GM18951 (cell line): ENCODE data around the gene SYCP3.

ENCODE experiments used
- POLR2A ChIP-seq: IDR thresholded peaks from 4 replicates; pipeline ENCODE4 v1.6.1; 2011; ENCODE audit warnings: mild to moderate bottlenecking; ENCODE audit not compliant: insufficient read length, insufficient read depth; ENCODE audit errors: extremely low read depth
- in situ Hi-C: fragments of 300-500 bp; cut with MboI; formaldehyde crosslinking; loops from one replicate; pipeline ENCODE4 v1.12.0; 2022; ENCODE audit warnings: low sequenced_read_pairs, mixed read lengths, inconsistent platforms; ENCODE audit not compliant: unreplicated experiment

SYCP3 gene

DNA sequence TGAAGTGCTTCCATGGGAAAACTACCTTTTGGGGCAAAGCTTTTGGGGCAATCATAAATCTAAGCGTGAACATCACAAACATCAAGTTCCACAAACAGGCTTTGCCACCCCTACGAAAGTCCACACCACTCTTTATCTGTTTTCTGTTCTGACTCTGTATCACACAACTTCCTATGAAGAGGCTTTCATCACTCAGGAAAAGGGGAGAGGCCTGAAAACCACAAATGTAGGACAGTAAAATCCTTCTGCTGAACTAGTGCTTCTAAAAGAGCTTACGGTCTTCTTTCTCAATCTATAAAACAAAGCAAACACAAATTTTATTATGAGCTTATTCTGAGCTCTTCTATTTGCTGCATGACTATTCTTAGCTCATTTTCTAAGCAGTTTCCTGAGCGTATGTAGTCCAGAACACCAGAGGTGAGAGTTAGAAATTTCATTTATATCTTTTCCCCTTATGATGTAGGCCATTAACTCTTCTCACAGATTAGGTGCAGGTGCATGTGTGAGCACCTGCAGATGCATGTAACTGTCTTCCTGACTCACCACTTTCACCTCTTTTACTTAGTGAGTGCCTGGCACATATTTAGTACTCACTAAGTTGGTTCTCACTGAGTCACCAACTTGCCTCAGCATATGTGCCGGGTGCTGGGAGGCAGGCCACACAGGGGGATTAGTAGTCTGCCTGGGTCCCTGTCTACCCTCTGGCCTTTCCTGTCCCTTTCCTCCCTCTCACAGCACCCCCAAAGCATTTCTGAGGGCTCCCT, 32.9 kb upstream of the SYCP3 start:
- TF ChIP-seq POLR2A = no peak
- in situ Hi-C loops = loop anchor here (10.0 kb wide), 1 partner anchor 63 kb away; the partner anchor contains the start of gene GNPTAB

DNA sequence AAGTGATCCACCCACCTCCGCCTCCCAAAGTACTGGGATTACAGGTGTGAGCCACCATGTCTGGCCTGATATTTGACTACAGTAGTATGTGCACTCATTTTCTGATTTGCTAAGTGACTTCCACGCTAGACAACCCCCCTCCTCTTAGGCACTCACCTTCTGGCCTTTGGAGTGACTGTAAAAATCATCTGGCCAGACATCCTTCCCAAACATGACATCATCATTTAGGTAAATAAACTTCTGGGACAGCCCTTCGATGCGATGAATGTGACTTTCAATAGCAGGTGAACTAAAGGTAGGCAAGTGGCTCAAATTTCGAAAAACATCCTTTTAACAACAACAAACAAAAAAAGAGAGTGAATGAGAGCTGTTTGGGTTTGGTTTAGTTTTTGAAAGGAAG, 30.6 kb upstream of the SYCP3 start:
- in situ Hi-C loops = loop anchor here (10.0 kb wide), 2 partner anchors 65 to 355 kb away; partner anchors contain the start of gene GNPTAB

DNA sequence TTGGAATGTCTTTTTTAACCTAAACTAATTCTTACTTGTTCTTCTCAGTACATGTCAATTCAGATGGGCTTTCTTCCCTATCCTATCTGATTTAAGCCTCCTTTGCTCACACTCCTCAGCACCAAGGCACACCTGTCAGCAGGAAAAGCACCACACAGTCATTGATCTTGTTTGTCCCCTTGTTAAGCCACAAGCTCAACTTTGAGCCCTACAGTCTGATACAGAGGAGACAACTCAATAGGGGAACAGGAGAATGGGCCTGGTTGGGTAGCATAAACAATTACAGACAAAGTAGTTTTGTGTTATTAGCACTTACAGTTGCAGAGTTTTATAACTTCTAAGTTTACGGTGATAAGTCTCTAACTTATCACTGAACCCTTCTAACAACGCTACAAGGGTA, 29.5 kb upstream of the SYCP3 start:
- in situ Hi-C loops = loop anchor here (10.0 kb wide), 1 partner anchor 354 kb away; no protein-coding TSS in a partner anchor
- TF ChIP-seq POLR2A = no peak

More for the DNA sequence above, 30.6 kb upstream of the SYCP3 start:
- TF ChIP-seq POLR2A = no peak

DNA sequence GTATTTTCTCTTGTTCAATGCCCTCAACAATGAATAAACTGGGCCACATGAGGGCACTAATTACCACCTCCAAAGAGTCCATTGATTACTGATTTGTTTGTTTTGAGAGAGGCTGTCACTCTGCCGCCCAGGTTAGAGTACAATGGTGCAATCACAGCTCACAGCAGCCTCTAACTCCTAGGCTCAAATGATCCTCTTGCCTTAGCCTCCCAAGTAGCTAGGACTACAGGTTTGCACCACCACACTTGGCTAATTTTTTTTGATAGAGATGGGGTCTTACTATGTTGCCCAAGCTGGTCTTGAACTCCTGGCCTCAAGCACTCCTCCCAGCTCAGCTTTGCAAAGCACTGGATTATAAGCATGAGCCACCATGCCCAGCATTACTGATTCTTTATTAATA, 28.3 kb upstream of the SYCP3 start:
- in situ Hi-C loops = loop anchor here (10.0 kb wide), 1 partner anchor 353 kb away; no protein-coding TSS in a partner anchor
- no peak for TF ChIP-seq POLR2A

DNA sequence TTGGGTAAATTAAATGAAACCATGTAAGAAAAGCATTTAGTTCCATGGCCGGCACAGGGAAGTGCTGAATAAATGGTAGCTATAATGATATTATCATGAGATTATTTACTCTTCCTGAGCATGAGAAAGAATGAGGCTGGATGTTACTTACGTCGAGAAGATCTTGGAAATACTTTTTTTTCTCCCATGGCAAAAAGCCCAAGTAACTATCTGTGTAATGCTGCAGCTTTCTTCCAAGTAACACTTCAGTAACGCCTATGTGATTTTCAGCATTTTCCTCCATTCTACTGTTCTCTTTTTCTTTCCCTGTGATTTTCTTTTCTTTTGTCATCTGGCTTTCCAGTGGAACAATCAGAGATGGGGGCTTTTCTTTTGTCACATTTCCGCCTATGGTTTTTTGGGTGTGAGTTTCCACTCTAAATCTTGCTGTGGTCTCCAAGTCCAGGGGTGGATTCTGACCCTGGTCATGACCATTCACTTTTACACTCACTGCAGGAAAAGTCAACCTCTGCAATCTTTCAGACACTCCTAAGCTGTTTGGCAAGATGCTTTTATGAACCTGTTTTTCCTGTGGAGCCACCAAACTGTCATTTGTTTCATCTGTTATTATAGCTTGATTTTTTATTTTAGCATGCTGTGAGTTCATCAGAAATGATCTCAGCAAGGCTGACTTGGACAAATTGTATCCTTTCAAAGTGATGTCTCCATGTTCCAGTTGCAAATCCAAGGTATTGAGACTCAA, 25.0 kb upstream of the SYCP3 start:
- TF ChIP-seq POLR2A = no peak
- in situ Hi-C loops = loop anchor here (10.0 kb wide), 1 partner anchor 349 kb away; no protein-coding TSS in a partner anchor

DNA sequence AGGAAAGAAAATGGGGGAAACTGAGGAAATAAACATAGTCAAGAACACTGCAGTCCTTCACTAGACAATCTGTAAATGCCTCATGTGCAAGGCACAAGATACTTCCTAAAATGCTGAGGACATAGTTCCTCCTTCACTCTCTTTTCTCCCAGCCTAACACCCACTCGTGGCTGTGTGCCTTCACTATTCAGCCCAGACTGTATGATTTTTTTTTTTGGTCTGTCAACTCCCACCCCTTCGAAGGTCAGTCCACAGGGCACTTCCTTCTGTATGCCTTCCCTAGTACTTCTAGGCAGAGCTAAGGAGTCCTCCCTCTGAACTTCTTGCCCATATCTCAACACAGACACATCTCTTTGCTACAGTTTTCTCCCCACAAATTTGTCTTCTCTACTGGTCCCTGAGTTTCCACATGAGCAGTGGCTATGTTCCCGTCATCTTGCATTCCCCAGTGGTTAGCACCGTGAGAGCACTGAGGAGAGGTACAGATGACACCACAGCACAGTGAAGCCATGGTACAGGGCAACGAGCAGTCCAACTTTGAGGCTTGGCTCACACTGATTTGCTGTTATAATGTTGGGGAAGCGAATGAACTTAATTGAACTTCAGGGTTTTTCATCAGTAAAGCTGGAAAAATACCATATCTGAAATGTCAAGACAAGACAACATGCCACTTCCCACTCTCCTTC, 24.1 kb upstream of the SYCP3 start:
- no peak for TF ChIP-seq POLR2A
- in situ Hi-C loops = loop anchor here (10.0 kb wide), 1 partner anchor 349 kb away; no protein-coding TSS in a partner anchor

DNA sequence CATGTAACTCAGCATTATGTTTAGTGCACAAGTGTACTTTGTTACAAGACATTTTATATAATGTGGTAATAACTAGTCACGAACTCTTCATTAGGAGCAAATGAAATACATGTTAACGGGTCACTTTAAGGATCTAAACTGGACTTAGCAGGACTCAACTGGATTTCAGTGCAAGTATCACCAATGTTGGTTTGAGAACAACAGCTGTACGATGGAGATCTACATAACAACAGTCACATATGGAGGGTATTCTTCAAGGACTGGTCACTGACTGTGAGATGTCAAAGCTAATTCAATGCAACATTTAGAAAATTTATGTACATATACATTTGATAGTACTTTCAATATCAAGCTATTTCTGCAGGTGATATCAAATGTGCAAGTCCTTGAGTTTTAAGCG, 22.5 kb upstream of the SYCP3 start:
- no peak for TF ChIP-seq POLR2A
- in situ Hi-C loops = loop anchor here (10.0 kb wide), 1 partner anchor 347 kb away; no protein-coding TSS in a partner anchor

DNA sequence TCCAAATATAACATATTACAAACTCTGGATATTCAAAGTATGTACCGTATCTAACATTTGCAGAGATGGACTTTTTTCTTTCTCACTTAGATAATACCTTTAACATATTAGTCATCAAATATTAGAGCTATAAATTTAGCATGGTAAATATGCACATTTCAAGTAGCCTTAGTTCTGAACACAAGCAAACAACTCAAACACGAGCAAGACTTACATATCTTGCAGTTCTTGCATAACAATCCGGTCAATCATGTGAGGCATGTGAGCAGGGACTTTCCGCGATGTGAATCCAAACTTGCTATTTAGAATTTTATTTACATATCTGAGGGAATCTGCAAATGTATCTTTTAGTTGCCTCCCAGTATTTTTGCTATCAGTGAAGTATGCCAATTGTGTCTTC, 22.1 kb upstream of the SYCP3 start:
- in situ Hi-C loops = loop anchor here (10.0 kb wide), 1 partner anchor 347 kb away; no protein-coding TSS in a partner anchor
- TF ChIP-seq POLR2A = no peak

DNA sequence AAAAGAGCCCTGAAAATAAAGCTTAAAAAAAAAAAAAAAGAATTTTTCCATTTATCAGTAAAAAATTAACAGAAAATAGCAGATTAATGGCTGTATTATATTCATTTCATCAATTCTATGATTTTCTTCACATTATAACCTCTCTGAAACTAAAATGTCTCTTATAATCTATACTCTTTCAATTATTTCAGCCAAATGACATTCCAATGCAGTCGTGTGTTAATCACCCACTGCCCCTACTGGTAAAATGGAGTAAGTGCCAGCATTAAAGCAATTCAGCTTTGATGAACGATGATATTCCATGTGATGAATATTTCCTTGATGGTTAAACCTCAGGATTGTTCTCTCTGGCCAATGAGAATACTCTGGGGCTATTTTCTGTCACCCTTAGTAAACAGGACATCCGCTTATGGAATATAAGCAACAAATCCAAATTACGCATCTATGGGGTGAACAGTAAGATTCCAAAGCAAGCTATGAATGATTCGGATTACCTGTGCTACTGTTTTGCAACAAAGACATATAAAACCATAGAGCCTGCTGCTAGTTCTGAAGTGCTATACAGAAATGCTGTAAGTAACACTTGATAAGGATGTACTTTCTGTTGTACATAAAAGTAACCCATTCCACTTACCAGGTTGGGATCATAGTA, 20.3 kb upstream of the SYCP3 start:
- in situ Hi-C loops = loop anchor here (10.0 kb wide), 1 partner anchor 345 kb away; no protein-coding TSS in a partner anchor
- TF ChIP-seq POLR2A = no peak

DNA sequence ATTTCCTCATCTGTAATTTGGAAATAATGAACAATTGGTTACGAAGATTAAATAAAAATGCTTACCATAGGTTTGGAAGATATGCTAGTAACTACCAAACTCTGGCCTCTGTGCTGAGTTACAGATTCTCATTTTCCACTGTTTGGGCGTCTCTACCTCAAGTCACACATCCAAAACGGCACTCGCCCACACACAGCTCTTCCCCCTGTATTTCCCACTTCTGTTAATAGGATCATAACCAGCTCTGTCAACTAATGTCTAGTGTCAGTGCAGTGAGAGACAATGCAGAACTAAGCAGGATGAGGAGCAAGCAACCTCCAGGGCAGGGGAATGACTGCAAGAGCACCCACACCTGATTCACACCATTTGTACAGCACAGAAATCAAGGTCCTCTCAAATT, 10.9 kb upstream of the SYCP3 start:
- TF ChIP-seq POLR2A = no peak
- in situ Hi-C loops = no loop called here

DNA sequence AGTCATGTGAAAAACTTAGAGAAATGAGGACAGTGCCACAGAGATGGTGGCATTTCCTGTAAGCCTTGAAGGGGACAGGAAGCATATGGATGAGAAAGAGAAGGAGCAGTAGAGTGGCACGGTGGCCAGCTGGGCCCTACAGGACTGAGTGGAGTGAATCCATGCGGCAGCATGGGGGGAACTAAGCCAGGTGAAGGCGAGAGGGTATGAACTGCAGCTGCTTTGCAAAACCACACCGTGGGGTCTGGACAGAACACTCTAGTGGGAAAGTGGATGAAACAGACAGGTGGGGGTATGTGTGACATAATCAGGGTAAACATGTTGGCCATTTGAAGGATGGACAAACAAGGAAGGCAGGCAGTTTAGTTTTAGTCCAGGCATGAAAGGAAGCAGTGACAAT, 10.4 kb upstream of the SYCP3 start:
- in situ Hi-C loops = no loop called here
- no peak for TF ChIP-seq POLR2A

DNA sequence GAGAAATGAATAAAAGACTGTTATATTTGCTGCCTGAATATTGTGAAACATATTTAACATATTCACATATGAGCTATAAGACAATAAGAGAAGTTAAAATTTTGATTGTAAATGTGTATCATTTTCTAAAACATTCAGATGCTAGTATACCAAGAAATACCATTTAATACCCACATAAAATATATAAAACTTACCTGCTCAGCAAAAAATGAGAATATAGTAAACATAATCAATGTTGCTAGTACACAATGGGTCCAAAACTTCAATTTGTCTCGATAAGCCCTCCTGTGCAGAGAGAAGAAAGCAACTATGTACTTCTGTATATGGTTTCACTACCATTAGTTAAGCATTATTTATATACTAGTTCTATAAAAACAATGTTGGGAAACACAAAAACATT, 9.6 kb upstream of the SYCP3 start:
- TF ChIP-seq POLR2A = no peak
- in situ Hi-C loops = no loop called here
